Hematopoietic multipotent progenitor cell treated with erythropoietin and hydrocortisone succinate and interleukin-3 and kit ligand, for 8 days (in vitro differentiated cells): ENCODE data around the gene LTC4S.
A peak's percentile ranks its signal among the peaks of the same experiment; 100 is the strongest.

Experiments used
- DNase-seq: peaks from one replicate; pipeline ENCODE4 v3.0.0-alpha.2; 2015

Gene LTC4S

GRCh38 chr5:179812135-179812825 lies 18.5 kb downstream of the LTC4S start:
- DNase-seq = no peak

GRCh38 chr5:179812997-179813607 lies 19.3 kb downstream of the LTC4S start:
- DNase-seq = no peak

- no peak for DNase-seq
These were observed 20.3 kb downstream of the LTC4S start for GRCh38 chr5:179814090-179814489.

GRCh38 chr5:179815491-179816249 lies 21.9 kb downstream of the LTC4S start:
- DNase-seq = no peak

- no peak for DNase-seq
These were observed 22.6 kb downstream of the LTC4S start for GRCh38 chr5:179816401-179816795.

- no peak for DNase-seq
These were observed 23.1 kb downstream of the LTC4S start for GRCh38 chr5:179816796-179817469.

- DNase-seq = no peak
These were observed 23.7 kb downstream of the LTC4S start for GRCh38 chr5:179817470-179817840.

GRCh38 chr5:179817890-179818745 lies 24.3 kb downstream of the LTC4S start:
- DNase-seq = no peak

- peak; percentile 72 for DNase-seq
These were observed 25.0 kb downstream of the LTC4S start for GRCh38 chr5:179818746-179819295.

GRCh38 chr5:179819296-179820126 lies 25.7 kb downstream of the LTC4S start:
- peak; percentile 32 for DNase-seq

GRCh38 chr5:179820127-179820482 lies 26.3 kb downstream of the LTC4S start:
- no peak for DNase-seq

GRCh38 chr5:179820483-179821297 lies 26.9 kb downstream of the LTC4S start, which contains the start of gene SQSTM1:
TSS of gene SQSTM1 (plus strand) at chr5:179820905. CDS start at chr5:179820937, 32 bp downstream.
- peak; percentile 75 for DNase-seq

- peak; percentile 93 for DNase-seq
These were observed 27.7 kb downstream of the LTC4S start for GRCh38 chr5:179821298-179822058.

- no peak for DNase-seq
These were observed 28.3 kb downstream of the LTC4S start for GRCh38 chr5:179822059-179822432.

- DNase-seq = no peak
These were observed 28.7 kb downstream of the LTC4S start for GRCh38 chr5:179822444-179822990.

GRCh38 chr5:179823937-179824744 lies 30.4 kb downstream of the LTC4S start:
- no peak for DNase-seq

GRCh38 chr5:179824745-179825112 lies 30.9 kb downstream of the LTC4S start:
- no peak for DNase-seq

GRCh38 chr5:179825655-179826182 lies 31.9 kb downstream of the LTC4S start:
- DNase-seq = no peak
